ENCODE measurements around the gene EXT2.

EXT2 gene

DNA sequence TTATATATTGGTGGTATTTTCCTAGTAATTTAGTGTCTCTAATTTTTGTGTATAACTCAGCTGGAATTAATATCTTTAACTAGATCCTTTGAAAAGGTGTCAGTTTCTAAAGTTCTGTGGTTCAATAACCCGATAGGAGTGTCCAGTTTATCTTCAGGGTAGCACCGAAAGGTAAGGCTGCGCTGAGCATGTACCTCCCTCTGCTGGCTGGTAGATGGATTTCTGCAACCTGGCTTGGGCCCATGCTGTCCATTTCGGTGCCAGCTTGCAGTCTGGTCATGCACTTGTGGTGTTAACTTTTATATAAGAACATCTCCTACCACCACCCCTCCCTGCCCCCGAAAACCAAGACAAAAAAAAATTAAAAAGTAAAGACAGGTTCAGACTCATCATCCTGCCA, 24.7 kb downstream of the EXT2 start:
- peak; percentile 40 for TF ChIP-seq CTCF (IDR thresholded peaks at IDR 0.05; ENCODE audit: low read depth, low read length, missing control alignments)
- no peak overlapping the region for H3K4me3 ChIP-seq (ENCODE audit: low read depth, low read length)
- DNase-seq (ENCODE audit: low read depth) = no peak
- in situ Hi-C loops (cut with HindIII; ENCODE audit: low sequenced_read_pairs) = loop anchor here (25.0 kb wide), 1 partner anchor 417 kb away; no protein-coding TSS in a partner anchor

GRCh38 chr11:44125598-44125997, 30.1 kb downstream of the EXT2 start:
- DNase-seq (ENCODE audit: low read depth) = no peak
- no peak overlapping the region for H3K4me3 ChIP-seq (ENCODE audit: low read depth, low read length)
- in situ Hi-C loops (cut with HindIII; ENCODE audit: low sequenced_read_pairs) = no loop called here
- no peak for TF ChIP-seq CTCF (IDR thresholded peaks at IDR 0.05; ENCODE audit: low read depth, low read length, missing control alignments)

DNA sequence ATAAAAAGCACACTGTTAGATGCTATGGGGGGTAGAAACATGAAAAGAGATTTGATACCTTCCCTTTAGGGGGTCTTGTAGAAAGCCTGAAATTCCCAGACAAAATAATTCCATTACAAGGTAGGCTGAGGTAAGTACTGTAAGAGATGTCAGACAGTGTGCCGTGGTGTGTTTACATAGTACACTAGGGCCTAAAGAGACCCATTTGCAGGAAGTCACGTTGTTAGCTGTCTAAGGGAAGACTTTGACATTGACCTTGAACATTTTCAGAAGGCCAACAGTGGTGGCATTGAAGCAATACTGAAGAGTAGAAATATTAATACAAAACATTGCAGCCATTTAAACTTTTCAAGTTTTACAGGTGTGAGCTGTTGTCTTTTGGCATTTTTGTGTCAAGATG, 30.8 kb downstream of the EXT2 start:
- H3K4me3 ChIP-seq (ENCODE audit: low read depth, low read length) = no peak overlapping the region
- TF ChIP-seq CTCF (IDR thresholded peaks at IDR 0.05; ENCODE audit: low read depth, low read length, missing control alignments) = no peak
- no peak for DNase-seq (ENCODE audit: low read depth)
- in situ Hi-C loops (cut with HindIII; ENCODE audit: low sequenced_read_pairs) = no loop called here

DNA sequence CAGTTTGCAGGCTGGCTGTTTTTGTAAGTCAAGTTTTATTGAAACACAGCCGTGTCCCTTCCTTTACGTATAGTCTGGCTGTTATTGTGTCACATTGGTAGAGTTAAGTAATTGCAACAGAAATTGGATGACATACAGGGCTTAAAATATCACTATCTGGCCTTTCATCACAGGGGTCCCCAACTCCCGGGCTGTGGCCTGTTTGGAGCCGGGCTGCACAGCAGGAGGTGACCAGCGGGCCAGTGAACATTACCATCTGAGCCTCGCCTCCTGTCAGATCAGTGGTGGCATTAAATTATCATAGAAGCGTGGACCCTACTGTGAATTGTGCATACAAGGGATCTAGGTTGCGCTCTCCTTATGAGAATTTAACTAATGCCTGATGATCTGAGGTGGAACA, 31.7 kb downstream of the EXT2 start:
- no peak for DNase-seq (ENCODE audit: low read depth)
- no peak for TF ChIP-seq CTCF (IDR thresholded peaks at IDR 0.05; ENCODE audit: low read depth, low read length, missing control alignments)
- no peak overlapping the region for H3K4me3 ChIP-seq (ENCODE audit: low read depth, low read length)
- in situ Hi-C loops (cut with HindIII; ENCODE audit: low sequenced_read_pairs) = no loop called here

DNA sequence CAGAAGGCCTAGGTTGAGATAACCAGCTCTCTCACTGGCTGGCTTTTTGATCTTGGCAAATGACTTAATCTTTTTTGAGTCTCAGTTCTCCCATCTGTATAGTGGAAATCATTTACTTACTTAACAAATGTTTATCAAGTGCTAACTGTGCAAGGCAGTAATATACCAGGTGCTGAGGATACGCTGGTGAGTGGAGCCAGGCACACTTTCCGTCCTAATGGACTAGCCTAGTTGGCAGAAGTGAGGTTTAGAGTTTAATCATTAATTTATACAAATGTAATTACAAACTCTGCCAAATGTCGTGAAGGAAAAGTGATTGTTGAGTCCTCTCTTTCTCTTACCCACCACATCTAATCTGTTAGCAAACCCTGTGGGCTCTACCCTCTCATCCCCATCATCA, 33.3 kb downstream of the EXT2 start:
- no peak overlapping the region for H3K4me3 ChIP-seq (ENCODE audit: low read depth, low read length)
- DNase-seq (ENCODE audit: low read depth) = no peak
- no peak for TF ChIP-seq CTCF (IDR thresholded peaks at IDR 0.05; ENCODE audit: low read depth, low read length, missing control alignments)
- in situ Hi-C loops (cut with HindIII; ENCODE audit: low sequenced_read_pairs) = no loop called here

DNA sequence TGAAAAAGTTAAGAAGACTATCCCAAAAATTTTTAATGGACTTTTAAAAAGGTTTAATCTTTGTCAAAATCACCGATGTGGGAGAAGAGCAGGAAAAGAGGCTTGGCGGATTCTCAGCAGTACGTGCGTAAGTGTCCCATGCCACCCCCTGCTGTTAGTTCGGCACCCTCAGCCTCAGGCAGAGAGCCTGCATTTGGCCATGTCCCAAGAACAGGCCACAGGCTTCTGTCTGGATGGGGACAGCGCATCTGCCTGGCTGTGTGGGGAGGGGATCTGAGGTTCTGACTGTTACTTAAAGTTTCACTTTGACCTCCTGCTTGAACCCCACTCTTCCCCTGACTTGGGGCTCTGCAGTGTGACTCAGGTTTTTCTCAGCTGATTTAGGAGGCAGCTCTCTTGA, 35.3 kb downstream of the EXT2 start:
- no peak overlapping the region for H3K4me3 ChIP-seq (ENCODE audit: low read depth, low read length)
- in situ Hi-C loops (cut with HindIII; ENCODE audit: low sequenced_read_pairs) = no loop called here
- TF ChIP-seq CTCF (IDR thresholded peaks at IDR 0.05; ENCODE audit: low read depth, low read length, missing control alignments) = no peak
- no peak for DNase-seq (ENCODE audit: low read depth)

All from astrocyte of the cerebellum (primary cell).